ENCODE results near the gene ILDR1.

- TF ChIP-seq, protein P1, sequence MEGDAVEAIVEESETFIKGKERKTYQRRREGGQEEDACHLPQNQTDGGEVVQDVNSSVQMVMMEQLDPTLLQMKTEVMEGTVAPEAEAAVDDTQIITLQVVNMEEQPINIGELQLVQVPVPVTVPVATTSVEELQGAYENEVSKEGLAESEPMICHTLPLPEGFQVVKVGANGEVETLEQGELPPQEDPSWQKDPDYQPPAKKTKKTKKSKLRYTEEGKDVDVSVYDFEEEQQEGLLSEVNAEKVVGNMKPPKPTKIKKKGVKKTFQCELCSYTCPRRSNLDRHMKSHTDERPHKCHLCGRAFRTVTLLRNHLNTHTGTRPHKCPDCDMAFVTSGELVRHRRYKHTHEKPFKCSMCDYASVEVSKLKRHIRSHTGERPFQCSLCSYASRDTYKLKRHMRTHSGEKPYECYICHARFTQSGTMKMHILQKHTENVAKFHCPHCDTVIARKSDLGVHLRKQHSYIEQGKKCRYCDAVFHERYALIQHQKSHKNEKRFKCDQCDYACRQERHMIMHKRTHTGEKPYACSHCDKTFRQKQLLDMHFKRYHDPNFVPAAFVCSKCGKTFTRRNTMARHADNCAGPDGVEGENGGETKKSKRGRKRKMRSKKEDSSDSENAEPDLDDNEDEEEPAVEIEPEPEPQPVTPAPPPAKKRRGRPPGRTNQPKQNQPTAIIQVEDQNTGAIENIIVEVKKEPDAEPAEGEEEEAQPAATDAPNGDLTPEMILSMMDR (IDR thresholded peaks at IDR 0.05; ENCODE audit: extremely low read depth in 1 of 2, insufficient read depth in 1 of 2, low read depth in 1 of 2, low read length in 2 of 2): no peak
- TF ChIP-seq POLR2A (IDR thresholded peaks at IDR 0.05; ENCODE audit: low read depth, low read length) (no peak), POLR2AphosphoS5 (IDR thresholded peaks at IDR 0.05; ENCODE audit: insufficient read depth, low read depth, low read length) (no peak), EZH2 (IDR thresholded peaks at IDR 0.05; ENCODE audit: borderline replicate concordance, low read depth, low read length, severe bottlenecking) (no peak), FOS (IDR thresholded peaks at IDR 0.05; ENCODE audit: borderline replicate concordance, insufficient read depth, low read length) (peak; percentile 15), JUN (IDR thresholded peaks at IDR 0.05; ENCODE audit: borderline replicate concordance, insufficient read depth, insufficient read length, low read depth) (no peak), MAX (IDR thresholded peaks at IDR 0.05; ENCODE audit: insufficient read depth, insufficient read length) (no peak)
These were observed 27.5 kb downstream of the ILDR1 start for GRCh38 chr3:121994551-121994950.
